Stimulated activated CD4-positive, alpha-beta T cell treated with anti-CD3 and anti-CD28 coated beads, Interleukin-2, amount 100 ng/mL, for 24 hours (primary cell): ENCODE results near the gene UGT1A7.

Experiments used
- DNase-seq, 2 donors: peaks; one replicate each; pipeline ENCODE4 v3.0.0-alpha.2; 2020

Gene UGT1A7

DNA sequence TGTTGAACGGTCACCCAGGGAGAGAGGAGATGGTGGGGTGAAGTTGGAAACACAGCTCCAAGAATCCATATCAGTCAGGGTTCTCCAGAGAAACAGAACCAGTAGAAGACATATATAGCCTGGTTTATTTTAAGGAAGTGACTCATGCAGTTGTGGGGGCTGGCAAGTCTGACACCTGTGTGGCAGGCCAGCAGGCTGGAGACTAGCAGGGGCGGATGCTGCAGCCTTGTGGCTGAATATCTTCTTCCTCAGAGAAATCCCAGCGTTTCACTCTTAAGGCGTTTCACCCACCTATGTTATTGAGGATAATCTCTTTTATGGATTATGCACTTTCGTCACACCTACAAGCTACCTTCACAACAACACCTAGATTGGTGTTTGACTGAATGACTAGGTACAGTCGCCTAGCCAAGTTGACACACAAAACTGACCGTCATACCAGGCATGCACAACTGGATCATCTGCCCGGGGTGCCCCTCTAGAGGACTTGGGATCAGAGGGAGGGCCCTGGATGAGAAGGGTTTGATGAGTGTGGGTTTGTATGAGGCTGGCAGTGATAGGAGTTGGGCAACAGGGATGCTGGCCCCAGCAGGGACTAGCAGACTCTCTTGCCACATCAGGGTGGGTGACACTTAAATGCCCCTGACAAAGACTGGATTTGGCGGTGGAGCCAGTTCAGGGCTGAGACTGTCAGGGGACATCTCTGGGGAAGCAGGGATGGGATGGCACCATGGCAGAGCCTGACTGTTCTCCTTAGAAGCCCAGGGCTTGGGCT lies 119.8 kb downstream of the UGT1A7 start:
- DNase-seq, result peak; percentile 6 to 13

DNA sequence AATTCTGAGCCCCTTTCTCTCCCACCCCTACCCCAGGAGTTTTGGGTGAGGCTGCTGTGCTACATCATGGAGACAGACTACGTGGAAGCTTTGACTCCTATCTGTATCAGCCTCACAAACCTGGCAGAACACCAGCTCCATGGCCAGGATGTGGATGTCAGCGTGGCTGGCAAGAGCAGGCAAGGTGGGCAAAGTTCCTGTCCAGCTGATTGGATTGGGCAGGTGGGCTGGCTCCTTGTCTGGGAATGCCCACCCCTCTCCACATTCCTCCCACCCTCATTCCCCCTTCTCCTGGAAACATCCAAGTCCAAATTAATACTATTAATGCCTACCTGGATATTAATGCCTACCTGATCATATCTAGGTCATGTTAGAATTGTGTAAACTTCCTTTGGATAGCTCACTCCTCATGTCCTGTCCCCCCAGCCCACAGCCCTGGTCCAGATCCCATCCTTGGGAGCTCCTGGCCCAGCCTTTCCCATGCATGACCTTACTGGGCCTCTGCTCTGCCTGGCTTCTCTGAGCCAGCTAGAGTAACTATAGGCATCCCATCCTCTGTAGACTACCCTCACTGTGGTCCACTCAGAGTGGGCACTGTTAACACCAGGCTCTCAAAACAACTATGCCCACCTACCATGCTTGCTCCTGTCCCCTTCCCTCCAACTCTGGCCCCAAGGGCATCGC lies 120.6 kb downstream of the UGT1A7 start:
- DNase-seq, result peak in 1 of 2 donors; percentile 4

DNA sequence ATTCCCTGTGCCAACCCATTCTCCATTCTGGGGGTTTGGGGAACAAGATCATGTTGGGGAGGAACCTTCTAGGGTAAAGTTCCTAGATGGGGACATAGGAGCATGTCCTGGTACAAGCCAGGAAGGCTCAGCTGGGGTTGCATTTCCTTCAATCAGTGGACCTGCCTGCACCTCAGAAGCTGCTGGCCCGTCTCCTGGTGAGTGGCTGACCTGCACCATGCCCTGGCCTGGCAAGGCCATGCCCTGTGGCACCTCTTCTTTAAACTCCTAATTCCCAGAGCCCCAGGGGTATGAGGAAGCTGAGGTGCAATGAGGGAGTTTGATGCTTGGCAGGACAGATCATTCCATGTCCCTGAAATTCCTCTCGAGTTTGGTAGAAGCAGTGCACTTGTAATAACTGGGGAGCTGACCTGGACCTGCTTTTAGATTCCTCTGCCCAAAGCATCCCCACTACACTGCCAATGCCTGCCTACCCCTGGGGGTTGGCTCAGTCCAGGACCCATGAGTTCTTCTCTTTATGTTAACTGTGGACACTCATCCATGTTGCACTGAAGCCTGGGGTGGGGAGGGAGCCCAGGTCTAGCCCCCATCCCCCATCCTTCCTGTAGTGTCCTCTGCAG lies 121.7 kb downstream of the UGT1A7 start:
- peak in 1 of 2 donors; percentile 7 for DNase-seq

DNA sequence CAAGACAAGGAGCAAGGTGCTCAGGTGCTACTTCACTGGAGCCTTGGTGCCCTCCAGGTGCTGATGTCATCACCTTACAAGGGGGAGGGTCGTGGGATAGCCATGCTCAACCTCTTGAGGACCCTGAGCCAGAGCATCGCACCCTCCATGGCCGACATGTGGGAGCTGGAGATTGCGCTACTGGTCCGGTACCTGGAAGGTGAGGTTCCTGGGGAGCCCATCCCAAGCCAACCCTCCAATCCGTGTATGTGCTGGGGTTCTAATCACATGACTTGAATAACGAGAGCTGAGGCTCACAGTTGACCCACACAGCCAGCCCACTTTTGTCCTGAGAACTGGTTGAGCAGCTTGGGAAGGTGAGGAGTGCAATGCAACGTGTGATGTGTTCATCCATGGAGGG lies 122.3 kb downstream of the UGT1A7 start:
- DNase-seq, result peak in 1 of 2 donors; percentile 6

DNA sequence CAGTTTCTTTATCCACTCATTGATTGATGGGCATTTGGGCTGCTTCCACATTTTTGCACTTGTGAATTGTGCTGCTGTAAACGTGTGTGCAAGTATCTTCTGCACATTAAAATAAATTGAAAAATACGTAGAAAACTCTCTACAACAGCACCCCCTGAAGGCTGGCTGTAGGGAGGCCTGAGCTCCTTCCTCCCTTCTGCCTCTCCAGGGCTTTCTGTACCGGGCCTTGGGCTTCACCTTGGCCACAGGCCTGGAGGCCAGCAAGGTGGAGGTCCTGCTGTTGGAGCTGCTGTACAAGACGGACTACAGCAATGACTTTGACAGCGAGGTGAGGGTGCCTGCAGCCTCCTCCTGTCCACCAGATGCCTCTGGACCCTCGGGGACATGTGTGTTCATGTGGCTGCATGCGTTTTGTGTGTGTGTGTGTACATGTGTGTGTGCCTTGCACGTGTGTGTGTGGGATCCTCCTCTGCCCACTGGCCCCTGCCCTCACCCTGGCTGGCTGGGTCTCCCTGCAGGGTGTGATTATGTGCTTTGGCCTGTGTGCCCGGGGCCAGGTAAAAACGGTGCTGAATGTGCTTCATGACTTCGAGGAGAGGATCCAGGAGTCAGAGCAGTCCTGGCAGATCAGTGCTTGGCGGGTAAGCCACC lies 125.6 kb downstream of the UGT1A7 start:
- peak in 1 of 2 donors; percentile 11 for DNase-seq

DNA sequence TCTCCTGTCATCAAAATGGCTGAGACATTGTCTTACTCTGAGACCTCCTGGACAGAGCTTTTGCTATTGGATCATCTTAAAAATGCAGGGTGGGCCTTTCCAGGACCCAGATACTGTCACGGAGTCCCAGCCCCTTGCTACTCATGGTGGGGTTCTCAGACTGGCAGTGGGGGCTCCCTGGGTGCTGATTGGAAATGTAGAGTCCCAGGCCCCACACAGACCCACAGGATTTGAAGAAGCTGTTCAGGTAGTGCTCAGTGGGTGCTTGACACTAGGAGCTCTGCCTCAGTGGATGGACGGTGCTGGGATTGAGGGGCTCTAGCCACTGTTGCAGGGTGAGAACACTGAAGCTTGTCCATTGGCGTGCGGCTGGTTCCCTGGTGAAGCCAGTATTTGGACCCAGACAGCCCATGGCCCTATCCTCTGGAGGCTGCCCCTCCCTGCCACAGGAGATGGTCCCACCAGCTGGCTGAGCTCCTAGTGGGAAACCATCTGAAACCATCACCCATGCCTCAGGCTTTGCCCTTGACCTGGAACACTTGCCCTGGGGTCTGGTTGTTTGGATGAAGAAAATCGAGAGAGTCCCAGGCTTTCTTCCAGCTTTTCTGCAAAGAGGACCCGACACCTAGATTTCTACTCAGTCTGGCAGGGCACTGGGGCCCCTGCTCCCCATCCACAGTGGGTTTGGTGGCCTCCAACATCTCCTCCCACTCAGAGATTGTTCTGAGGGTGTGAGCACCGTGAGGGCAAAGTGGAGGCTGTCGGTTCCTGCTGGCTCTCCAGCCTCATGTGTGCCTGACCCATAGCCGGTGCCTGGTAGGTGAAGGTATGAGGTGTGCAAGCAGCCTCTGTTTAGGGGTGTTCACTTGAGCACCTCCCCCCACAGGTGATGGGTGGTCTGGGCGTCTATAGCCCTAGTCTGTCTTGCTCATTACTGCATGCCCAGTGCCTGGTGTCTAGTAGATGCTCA lies 126.5 kb downstream of the UGT1A7 start:
- DNase-seq, result peak in 1 of 2 donors; percentile 7

DNA sequence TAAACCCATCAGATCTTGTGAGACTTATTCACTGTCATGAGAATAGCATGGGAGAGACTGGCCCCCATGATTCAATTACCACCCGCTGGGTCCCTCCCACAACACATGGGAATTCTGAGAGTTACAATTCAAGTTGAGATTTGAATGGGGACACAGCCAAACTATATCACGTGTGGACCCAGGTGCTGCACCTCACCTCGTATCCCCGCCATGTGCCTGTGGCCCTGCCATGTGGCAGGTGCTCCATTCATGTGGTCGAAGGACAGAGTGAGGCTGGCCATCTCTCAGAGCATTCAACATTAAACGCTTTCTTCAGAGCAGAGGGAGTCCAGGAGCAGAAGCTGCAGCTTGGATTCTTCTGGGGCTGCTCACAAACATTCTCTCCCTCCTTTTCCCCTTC lies 128.7 kb downstream of the UGT1A7 start:
- DNase-seq, result no peak

DNA sequence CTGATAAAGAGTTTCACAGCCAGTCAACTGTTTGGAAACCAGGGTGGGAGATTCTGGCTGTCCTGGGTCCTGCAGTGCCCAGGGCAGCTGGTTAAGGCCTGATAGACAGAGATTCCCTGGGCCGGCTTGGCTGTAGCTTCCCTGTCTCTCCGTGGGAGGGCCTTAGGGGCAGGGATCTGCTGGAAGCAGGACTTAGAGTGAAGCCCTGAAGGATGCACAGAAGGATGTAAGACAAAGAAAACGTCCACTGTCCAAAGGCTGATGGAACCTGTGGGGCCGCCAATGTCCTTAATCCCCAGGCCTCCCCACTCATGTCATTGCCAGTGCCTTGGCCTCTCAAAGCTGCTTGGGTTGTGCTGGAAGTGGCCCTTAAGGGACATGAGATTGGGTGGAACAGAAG lies 129.4 kb downstream of the UGT1A7 start:
- no peak for DNase-seq

DNA sequence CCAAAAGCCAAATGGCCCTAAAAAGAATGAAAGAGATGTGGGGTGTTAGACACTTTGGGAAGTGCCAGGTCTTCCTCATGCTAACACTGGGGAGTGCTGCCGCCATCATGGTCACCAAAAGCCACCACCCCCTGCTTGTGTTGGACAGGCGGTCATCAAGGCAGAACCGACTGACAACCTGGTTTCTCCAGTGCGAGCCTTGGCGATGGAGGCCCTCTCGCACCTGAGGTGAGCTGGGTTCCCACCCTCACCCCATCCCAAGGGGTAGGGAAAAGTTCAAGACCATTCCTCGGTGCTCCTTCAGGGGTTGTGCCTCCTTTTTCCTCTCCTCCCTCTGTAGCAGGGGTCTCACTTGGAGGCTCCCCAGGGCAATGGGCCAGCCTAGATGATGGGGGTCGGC lies 130.0 kb downstream of the UGT1A7 start:
- DNase-seq, result no peak

DNA sequence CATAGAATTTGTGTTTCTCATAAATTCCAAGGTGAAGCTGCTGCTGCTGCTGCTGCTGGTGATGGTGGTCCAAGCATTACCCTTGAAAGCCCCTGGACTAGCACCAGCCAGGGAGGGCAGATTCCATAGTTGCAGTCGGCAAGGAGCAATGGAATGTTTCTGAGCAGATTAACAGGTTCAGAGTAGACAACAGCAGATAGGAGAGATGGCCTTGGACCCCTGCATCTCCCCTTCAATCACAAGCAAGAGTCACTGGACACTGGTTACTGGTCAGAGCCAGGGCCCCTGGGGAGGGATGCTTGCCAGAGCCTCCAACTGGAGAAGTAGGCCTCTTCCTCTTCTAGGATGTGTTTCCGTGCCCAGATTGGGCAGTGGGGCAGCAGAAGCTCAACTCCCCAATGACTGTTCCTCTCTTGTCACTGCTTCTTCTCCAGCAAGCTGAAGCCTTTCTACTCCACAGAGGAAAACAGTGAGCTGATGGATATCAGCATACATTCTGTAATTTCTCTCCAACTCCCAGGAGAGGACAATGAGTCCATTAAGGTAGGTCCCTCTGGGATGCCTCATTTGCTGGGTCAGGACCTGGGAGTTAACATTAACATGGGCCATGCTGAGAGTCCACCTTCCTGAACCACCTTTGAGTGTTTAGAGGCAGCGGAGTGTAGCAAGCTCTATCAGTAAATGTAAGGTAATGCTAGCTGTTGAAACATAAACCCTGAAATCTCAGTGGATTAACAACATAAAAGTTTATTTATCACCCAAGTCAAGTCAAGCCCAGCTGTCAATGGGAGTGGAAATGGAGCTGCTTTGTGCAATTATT lies 131.7 kb downstream of the UGT1A7 start:
- no peak for DNase-seq

DNA sequence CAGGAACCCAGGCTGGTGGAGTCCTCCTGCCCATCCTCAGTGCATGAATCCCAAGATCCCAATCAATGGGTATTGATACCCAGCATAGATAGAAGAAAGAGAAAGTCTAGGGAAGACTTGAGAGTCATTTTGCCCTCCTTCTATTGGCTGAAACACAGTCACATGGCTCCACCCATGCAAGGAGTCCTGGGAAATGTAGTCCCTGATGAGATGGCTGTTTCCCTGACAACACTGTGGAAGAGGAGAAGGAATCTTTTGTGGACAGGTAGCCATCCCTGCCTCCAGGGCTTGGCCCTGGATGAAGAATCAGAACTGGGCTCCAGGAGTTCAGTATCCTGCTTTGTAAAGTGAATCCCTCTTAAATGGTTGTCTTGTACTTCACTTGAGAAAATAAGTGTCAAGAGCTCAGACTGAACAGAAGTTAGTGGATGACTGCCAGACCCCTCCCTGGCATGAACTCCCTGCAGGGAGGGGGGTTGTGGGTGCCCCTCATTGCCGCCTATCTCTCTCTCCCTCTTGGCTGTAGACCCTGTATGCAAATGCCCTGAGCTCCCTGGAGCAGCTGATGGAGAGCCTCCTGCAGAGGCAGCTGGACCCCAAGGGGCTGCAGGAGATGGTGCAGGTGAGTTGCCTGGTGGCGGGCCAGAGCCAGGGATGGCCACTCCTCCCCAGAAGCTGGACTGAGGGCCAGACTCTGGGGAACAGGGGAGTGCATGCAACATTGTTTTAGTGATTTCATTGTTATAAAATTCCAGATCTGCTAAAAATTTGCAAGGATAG lies 132.5 kb downstream of the UGT1A7 start:
- no peak for DNase-seq

DNA sequence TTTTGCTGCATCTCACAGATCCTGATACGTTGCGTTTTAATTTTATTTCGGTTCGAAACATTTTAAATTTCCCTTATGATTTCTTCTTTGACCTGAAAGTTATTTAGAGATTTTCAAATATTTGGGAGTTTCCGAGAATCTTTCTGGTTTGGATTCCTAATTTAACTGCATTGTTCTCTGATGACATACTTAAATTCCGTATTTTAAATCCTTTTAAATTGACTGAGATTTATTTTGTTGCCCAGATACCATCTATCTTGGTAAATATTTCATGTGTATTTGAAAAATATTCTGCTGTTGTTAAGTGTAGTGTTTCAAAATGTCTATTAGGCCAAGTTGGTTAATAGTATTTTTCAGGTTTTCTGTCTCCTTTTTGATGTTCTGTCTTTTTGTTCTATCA lies 134.2 kb downstream of the UGT1A7 start:
- DNase-seq, result no peak

DNA sequence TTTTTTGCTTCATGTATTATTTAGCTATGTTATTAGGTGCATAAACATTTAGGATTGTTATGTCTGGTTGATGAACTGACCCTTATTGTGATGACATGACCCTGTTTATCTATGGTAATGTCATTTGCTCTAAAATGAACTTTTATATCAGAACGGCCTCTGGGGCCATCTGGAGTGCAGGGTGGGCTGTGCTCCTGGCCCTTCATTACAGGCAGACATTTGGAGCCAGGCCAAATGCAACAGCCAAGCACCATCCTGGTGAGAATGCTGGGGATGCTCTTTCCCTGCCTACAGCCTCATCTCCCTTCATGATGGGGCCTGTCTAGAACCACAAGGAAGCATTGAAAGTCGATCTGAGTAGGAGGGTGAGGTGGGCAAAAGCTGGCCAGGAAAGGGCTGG lies 134.6 kb downstream of the UGT1A7 start:
- DNase-seq, result no peak

DNA sequence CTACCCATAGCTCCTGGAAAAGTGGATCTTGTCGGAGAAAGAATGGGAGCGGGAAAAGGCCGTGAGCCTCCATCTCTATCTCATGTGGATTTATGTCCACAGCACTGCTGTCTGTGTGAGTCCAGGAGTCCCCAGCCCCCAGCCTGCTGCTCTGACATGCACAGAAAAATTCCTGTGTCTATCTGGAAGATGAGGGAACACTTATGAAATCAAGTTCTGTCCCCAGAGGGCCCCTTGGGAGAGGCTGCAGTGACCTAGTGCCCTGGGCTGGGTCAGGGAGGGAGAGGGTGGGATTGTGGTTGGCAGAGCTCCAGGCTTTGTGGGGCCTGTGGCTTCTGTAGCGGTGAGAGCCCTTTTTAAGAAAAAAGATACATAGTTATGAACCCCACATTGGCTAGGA lies 135.1 kb downstream of the UGT1A7 start:
- no peak for DNase-seq

DNA sequence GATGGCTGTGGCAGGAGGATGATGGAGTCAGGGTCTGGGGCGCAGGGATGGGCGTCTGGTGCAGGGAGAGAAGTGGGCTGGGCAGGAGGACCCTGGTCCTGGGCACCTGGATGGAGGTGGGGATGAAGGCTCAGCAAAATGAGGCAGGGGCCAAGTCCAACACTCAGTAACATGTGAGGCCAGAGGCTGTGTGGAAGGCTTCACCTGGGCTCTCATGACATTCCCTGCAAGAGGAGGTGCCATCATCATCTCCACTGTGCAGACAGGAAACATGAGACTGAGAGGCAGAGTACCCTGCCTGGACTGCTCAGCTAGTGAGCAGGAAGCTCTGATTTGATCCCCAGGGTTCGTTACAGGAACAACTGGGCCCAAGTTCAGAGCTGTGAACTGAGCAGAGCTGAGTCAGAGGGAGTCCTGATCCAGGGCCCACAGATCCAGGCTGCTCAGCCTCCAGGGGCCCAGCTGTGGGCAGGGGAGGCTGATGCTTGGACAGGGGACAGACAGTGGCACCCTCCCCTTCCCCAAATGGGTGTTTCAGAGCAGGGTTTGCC lies 135.7 kb downstream of the UGT1A7 start:
- DNase-seq, result no peak

DNA sequence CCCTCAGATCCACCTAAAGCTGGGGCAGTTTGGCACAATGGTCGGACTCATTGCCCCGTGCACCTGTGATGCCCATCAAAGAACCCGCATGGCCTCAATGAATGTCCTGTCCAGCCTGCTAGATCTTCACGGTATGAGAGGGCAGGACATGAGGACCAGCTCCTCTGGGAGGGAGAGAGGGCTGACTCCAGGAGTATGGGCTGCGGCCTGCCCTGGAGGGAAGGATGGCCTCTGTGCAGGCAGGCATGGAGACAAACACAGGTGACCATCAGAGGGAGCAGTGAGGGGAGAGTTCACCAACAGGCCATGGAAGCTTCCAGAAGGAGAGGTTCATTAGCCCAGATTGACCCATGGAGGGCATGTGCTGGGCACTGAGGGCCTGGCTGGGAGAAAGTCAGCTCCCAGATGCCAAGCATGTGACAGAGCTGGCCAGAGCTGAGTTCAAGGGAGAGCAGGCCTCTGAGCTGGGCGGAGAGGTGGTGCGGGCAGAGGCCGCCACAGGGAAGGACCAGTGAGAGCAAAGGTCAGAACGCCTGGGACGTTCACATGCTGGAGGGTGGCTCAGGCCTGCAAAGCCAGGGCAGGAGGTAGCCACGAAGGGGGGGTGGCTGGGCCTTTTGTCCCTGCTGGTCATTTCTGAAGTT lies 136.4 kb downstream of the UGT1A7 start:
- DNase-seq, result no peak

DNA sequence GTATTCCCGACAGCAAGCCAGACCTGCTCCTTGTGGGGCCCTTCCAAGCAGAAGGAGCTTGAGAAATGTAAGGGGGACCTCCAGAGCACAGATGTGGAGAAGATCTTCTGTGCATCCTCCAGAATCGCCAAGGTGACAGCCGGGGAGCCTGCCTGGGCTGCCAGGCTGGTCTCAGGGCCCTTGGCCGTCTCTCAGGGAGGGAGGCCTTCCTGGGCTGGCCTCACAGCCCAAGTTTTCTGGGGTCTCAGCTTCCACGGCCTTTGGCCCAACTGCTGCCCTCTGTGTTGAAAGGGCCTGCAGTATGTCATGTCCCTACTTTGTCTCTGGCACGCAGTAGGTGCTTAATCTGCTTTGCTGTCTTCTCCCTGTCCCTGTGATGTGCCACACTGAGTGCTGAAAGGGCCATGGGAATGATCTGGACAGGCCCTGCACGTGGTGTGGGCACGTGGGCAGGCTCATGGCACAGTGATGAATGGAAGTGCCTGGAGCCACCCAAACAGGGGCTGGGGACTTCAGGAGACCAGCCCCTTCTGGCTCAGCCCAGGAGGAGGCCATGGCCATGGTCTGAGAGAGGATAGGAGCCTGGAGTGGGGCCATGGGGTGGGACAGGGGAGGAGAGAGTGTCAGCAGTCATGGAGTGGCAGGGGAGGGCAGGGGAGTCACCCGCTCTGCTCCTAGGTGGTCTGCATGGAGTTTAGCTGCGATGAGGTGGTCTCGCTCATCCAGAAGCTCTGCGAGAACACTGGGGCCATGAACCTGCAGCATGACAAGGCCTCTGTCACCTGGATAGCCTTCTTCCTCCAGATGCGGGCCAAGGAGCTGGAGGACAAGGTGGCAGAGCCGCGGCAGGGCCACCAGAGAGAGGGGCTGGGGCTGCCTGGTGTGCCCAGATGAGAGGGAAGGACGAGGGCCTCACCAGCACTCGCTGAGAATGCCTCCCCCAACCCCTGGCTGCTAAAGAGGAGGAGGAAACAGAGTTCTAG lies 137.2 kb downstream of the UGT1A7 start:
- no peak for DNase-seq
